Sigmoid colon (tissue), 4 donors: Measurements from ENCODE around the gene ZNF274.

ENCODE experiments used
- CTCF ChIP-seq, 4 experiments: fragments of 450-650 bp in 3 of 4; fragments of 200-600 bp in 1 of 4; IDR thresholded peaks; one replicate each; pipeline ENCODE4 v1.5.1; 2016 to 2019; ENCODE audit warnings: antibody characterized with exemption in 4 of 4, mild to moderate bottlenecking in 3 of 4, moderate library complexity in 2 of 4
- EP300 ChIP-seq, 4 donors: sonication (generic); formaldehyde crosslinking; IDR thresholded peaks; one replicate each; pipeline ENCODE4 v1.6.1; 2017; ENCODE audit warnings: antibody characterized with exemption in 4 of 4
- POLR2A ChIP-seq, 2 donors: fragments of 450-650 bp; IDR thresholded peaks; one replicate each; pipeline ENCODE4 v1.6.1; 2016; ENCODE audit warnings: antibody characterized with exemption in 2 of 2, mild to moderate bottlenecking in 2 of 2, moderate library complexity in 2 of 2
- POLR2AphosphoS5 ChIP-seq, 4 donors: sonication (generic); formaldehyde crosslinking; IDR thresholded peaks; one replicate each; pipeline ENCODE4 v1.6.1; 2017; ENCODE audit warnings: antibody characterized with exemption in 4 of 4

- no peak for TF ChIP-seq POLR2A (IDR thresholded peaks at IDR 0.05)
- no peak for TF ChIP-seq CTCF (IDR thresholded peaks at IDR 0.05)
- no peak for TF ChIP-seq POLR2AphosphoS5 (IDR thresholded peaks at IDR 0.05)
- no peak for TF ChIP-seq EP300 (IDR thresholded peaks at IDR 0.05)
These were observed 79.4 kb downstream of the ZNF274 start for GRCh38 chr19:58261968-58262921.
